HepG2 (cell line): Measurements from ENCODE around the gene CES2. TPM values are rescaled to one million over a fixed set of nuclear protein-coding genes. Genes with fewer than 3 reads are reported as not detected.

ENCODE experiments used
- AHR ChIP-seq: IDR thresholded peaks from 2 replicates; pipeline ENCODE4 v1.6.1; 2018; ENCODE audit warnings: missing genetic modification reagents, missing compliant biosample characterization
- DRAP1 ChIP-seq: IDR thresholded peaks from 2 replicates; pipeline ENCODE4 v1.6.1; 2016; ENCODE audit warnings: missing genetic modification reagents, missing compliant biosample characterization
- ELF1 ChIP-seq: sonication (generic); formaldehyde crosslinking; IDR thresholded peaks from 2 replicates; pipeline ENCODE4 v1.4.0; 2020; ENCODE audit warnings: missing genetic modification reagents
- ELF4 ChIP-seq: sonication (generic); formaldehyde crosslinking; IDR thresholded peaks from 2 replicates; pipeline ENCODE4 v1.5.0; 2020; ENCODE audit warnings: missing genetic modification reagents, mild to moderate bottlenecking, moderate library complexity, borderline replicate concordance
- ERF ChIP-seq: IDR thresholded peaks from 2 replicates; pipeline ENCODE4 v1.6.1; 2018; ENCODE audit warnings: missing biosample characterization, missing genetic modification reagents
- HHEX ChIP-seq: IDR thresholded peaks from 2 replicates; pipeline ENCODE4 v1.6.1; 2016; ENCODE audit warnings: control low read depth
- HIVEP1 ChIP-seq: sonication (generic); formaldehyde crosslinking; IDR thresholded peaks from 2 replicates; pipeline ENCODE4 v1.4.0; 2020; ENCODE audit warnings: mild to moderate bottlenecking, missing genetic modification reagents
- JUND ChIP-seq: sonication (generic); formaldehyde crosslinking; IDR thresholded peaks from 2 replicates; pipeline ENCODE4 v1.8.0; 2022; ENCODE audit warnings: mild to moderate bottlenecking, missing genetic modification reagents
- NFKB2 ChIP-seq: sonication (generic); formaldehyde crosslinking; IDR thresholded peaks from 2 replicates; pipeline ENCODE4 v1.4.0; 2020; ENCODE audit warnings: missing genetic modification reagents, borderline replicate concordance
- NR3C1 ChIP-seq: sonication (generic); formaldehyde crosslinking; IDR thresholded peaks from 2 replicates; pipeline ENCODE4 v1.4.0; 2020; ENCODE audit warnings: missing genetic modification reagents
- NRL ChIP-seq: sonication (generic); formaldehyde crosslinking; IDR thresholded peaks from 2 replicates; pipeline ENCODE4 v1.5.0; 2020; ENCODE audit warnings: missing genetic modification reagents, mild to moderate bottlenecking, moderate library complexity, borderline replicate concordance
- RARA ChIP-seq: IDR thresholded peaks from 2 replicates; pipeline ENCODE4 v1.6.1; 2016; ENCODE audit warnings: missing genetic modification reagents, missing compliant biosample characterization
- TAF15 ChIP-seq: fragments of 200-400 bp; formaldehyde crosslinking; IDR thresholded peaks from one replicate; pipeline ENCODE4 v1.6.1; 2018; ENCODE audit warnings: mild to moderate bottlenecking, low read depth, low read length; ENCODE audit not compliant: poor library complexity, severe bottlenecking
- TOPORS ChIP-seq: sonication (generic); formaldehyde crosslinking; IDR thresholded peaks from 2 replicates; pipeline ENCODE4 v1.8.0; 2023; ENCODE audit warnings: mild to moderate bottlenecking, missing genetic modification reagents
- WIZ ChIP-seq: sonication (generic); formaldehyde crosslinking; IDR thresholded peaks from 2 replicates; pipeline ENCODE4 v1.5.1; 2020; ENCODE audit warnings: mild to moderate bottlenecking, missing genetic modification reagents
- YEATS2 ChIP-seq: sonication (generic); formaldehyde crosslinking; IDR thresholded peaks from 2 replicates; pipeline ENCODE4 v1.4.0; 2020; ENCODE audit warnings: missing genetic modification reagents, borderline replicate concordance
- ZNF282 ChIP-seq: fragments of 450-650 bp; IDR thresholded peaks from 2 replicates; pipeline ENCODE4 v1.6.1; 2018; ENCODE audit not compliant: partially characterized antibody
- ZNF292 ChIP-seq: sonication (generic); formaldehyde crosslinking; IDR thresholded peaks from 2 replicates; pipeline ENCODE4 v1.8.1; 2022; ENCODE audit warnings: mild to moderate bottlenecking, low read depth, missing genetic modification reagents, borderline replicate concordance
- polyA plus RNA-seq, 8 experiments: library from polyadenylated mRNA; depleted of rRNA in 3 of 8; stranded (reverse) in 7 of 8; unstranded in 1 of 8; fragments of >200 nt; fragmentation: Illumina TruSeq in 4 of 8; extraction: Trizol in 4 of 8; gene quantifications; 2 replicates each; pipeline versions ENCODE4 v1.2.1 to v1.2.3, GENCODE V29; 2011 to 2016; ENCODE audit warnings: low read depth in 4 of 8, missing spikeins in 1 of 8, mixed read lengths in 1 of 8; ENCODE audit not compliant: insufficient read depth in 1 of 8
- total RNA-seq, 5 experiments: library from RNA; depleted of rRNA; stranded (reverse); fragments of >200 nt; fragmentation: Illumina TruSeq; extraction: Trizol; gene quantifications; 2 replicates each; pipeline ENCODE4 v1.2.3, GENCODE V29; 2016; ENCODE audit warnings: low read depth in 1 of 5
- TF ChIP-seq, protein P1 (sequence below): sonication (generic); formaldehyde crosslinking; IDR thresholded peaks from 2 replicates; pipeline ENCODE4 v1.4.0; 2020; ENCODE audit warnings: missing genetic modification reagents
- TF ChIP-seq, protein P2 (sequence below): sonication (generic); formaldehyde crosslinking; IDR thresholded peaks from 2 replicates; pipeline ENCODE4 v1.8.1; 2022; ENCODE audit warnings: low read depth, mild to moderate bottlenecking, missing genetic modification reagents

Gene CES2
- total and polyA plus RNA-seq, 2 of the 13 experiments (the other 11 are each of a cell fraction or from before 2014, with no cell fraction given): 50.6 to 63.8 TPM

DNA sequence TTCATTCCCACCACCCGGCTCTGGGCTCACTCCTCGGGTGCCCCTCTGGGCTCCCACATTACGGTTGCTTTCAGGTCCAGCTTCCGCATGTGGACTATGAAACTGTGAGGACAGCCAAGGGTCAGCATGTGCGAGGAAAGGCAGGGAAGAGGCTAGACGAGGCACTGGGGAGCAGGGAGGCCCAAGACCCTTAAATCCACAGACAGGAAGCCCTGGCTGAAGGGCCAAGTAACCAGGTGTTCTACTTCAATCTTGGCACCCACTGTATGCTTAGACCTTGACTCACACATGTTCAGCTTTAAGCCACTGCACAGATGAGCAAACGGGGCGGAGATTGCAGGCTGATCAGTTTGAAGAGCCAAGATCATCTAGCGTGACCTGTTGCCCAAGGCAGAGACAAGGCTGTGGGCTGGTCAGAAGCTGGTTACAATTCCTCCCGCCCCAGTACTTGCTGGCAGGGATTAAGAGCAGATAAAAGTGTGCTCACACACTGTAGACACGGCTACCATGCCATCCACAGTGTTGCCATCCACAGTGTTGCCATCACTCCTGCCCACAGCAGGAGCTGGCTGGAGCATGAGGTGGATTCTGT lies 53.0 kb downstream of the CES2 start, which contains the start of gene CES4A (continued):
- TF ChIP-seq, protein P1, sequence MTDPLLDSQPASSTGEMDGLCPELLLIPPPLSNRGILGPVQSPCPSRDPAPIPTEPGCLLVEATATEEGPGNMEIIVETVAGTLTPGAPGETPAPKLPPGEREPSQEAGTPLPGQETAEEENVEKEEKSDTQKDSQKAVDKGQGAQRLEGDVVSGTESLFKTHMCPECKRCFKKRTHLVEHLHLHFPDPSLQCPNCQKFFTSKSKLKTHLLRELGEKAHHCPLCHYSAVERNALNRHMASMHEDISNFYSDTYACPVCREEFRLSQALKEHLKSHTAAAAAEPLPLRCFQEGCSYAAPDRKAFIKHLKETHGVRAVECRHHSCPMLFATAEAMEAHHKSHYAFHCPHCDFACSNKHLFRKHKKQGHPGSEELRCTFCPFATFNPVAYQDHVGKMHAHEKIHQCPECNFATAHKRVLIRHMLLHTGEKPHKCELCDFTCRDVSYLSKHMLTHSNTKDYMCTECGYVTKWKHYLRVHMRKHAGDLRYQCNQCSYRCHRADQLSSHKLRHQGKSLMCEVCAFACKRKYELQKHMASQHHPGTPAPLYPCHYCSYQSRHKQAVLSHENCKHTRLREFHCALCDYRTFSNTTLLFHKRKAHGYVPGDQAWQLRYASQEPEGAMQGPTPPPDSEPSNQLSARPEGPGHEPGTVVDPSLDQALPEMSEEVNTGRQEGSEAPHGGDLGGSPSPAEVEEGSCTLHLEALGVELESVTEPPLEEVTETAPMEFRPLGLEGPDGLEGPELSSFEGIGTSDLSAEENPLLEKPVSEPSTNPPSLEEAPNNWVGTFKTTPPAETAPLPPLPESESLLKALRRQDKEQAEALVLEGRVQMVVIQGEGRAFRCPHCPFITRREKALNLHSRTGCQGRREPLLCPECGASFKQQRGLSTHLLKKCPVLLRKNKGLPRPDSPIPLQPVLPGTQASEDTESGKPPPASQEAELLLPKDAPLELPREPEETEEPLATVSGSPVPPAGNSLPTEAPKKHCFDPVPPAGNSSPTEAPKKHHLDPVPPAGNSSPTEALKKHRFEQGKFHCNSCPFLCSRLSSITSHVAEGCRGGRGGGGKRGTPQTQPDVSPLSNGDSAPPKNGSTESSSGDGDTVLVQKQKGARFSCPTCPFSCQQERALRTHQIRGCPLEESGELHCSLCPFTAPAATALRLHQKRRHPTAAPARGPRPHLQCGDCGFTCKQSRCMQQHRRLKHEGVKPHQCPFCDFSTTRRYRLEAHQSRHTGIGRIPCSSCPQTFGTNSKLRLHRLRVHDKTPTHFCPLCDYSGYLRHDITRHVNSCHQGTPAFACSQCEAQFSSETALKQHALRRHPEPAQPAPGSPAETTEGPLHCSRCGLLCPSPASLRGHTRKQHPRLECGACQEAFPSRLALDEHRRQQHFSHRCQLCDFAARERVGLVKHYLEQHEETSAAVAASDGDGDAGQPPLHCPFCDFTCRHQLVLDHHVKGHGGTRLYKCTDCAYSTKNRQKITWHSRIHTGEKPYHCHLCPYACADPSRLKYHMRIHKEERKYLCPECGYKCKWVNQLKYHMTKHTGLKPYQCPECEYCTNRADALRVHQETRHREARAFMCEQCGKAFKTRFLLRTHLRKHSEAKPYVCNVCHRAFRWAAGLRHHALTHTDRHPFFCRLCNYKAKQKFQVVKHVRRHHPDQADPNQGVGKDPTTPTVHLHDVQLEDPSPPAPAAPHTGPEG (CRISPR knock-in tag): no peak
- no peak for TF ChIP-seq TOPORS (CRISPR knock-in tag)
- no peak for TF ChIP-seq ELF4 (CRISPR knock-in tag)
- TF ChIP-seq, protein P2, sequence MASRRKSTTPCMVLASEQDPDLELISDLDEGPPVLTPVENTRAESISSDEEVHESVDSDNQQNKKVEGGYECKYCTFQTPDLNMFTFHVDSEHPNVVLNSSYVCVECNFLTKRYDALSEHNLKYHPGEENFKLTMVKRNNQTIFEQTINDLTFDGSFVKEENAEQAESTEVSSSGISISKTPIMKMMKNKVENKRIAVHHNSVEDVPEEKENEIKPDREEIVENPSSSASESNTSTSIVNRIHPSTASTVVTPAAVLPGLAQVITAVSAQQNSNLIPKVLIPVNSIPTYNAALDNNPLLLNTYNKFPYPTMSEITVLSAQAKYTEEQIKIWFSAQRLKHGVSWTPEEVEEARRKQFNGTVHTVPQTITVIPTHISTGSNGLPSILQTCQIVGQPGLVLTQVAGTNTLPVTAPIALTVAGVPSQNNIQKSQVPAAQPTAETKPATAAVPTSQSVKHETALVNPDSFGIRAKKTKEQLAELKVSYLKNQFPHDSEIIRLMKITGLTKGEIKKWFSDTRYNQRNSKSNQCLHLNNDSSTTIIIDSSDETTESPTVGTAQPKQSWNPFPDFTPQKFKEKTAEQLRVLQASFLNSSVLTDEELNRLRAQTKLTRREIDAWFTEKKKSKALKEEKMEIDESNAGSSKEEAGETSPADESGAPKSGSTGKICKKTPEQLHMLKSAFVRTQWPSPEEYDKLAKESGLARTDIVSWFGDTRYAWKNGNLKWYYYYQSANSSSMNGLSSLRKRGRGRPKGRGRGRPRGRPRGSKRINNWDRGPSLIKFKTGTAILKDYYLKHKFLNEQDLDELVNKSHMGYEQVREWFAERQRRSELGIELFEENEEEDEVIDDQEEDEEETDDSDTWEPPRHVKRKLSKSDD (CRISPR knock-in tag): no peak; the same call in 1 of the 2 replicates
- TF ChIP-seq HIVEP1 (CRISPR knock-in tag): peak; percentile 82; the same call in 1 of the 2 replicates
- no peak for TF ChIP-seq TAF15
- TF ChIP-seq NFKB2 (CRISPR knock-in tag): peak; percentile 56; the same call in 1 of the 2 replicates
- TF ChIP-seq DRAP1 (CRISPR knock-in tag): 0 out of 2 replicates have a peak, but pooled peaks have one; percentile 28
- no peak for TF ChIP-seq ZNF282
- peak; percentile 46; the same call in 1 of the 2 replicates for TF ChIP-seq ERF (CRISPR knock-in tag)
- peak; percentile 51 for TF ChIP-seq ELF1 (CRISPR knock-in tag)
- TF ChIP-seq HHEX (CRISPR knock-in tag): 0 out of 2 replicates have a peak, but pooled peaks have one; percentile 9
- TF ChIP-seq AHR (CRISPR knock-in tag): no peak
- no peak for TF ChIP-seq WIZ
- TF ChIP-seq YEATS2 (CRISPR knock-in tag): peak; percentile 50; the same call in 1 of the 2 replicates
- TF ChIP-seq ZNF292 (CRISPR knock-in tag): peak; percentile 63; the same call in 1 of the 2 replicates
- peak; percentile 65 for TF ChIP-seq RARA (CRISPR knock-in tag)
- TF ChIP-seq NRL: peak; percentile 48; the same call in 1 of the 2 replicates
- no peak for TF ChIP-seq NR3C1
- 0 out of 2 replicates have a peak, but pooled peaks have one; percentile 29 for TF ChIP-seq JUND
